Right forelimb (tissue), 1 donor: Measurements from ENCODE around the gene SECTM1.
A peak's percentile ranks its signal among the peaks of the same experiment; 100 is the strongest.
"Not testable (repeated sequence)": the region's sequence is repeated elsewhere in the genome, so short reads cannot be mapped to it uniquely, and the experiment has no call there.

Experiments used
- DNase-seq: peaks from one replicate; pipeline ENCODE4 v3.0.0-alpha.2; 2018

SECTM1 gene

DNA sequence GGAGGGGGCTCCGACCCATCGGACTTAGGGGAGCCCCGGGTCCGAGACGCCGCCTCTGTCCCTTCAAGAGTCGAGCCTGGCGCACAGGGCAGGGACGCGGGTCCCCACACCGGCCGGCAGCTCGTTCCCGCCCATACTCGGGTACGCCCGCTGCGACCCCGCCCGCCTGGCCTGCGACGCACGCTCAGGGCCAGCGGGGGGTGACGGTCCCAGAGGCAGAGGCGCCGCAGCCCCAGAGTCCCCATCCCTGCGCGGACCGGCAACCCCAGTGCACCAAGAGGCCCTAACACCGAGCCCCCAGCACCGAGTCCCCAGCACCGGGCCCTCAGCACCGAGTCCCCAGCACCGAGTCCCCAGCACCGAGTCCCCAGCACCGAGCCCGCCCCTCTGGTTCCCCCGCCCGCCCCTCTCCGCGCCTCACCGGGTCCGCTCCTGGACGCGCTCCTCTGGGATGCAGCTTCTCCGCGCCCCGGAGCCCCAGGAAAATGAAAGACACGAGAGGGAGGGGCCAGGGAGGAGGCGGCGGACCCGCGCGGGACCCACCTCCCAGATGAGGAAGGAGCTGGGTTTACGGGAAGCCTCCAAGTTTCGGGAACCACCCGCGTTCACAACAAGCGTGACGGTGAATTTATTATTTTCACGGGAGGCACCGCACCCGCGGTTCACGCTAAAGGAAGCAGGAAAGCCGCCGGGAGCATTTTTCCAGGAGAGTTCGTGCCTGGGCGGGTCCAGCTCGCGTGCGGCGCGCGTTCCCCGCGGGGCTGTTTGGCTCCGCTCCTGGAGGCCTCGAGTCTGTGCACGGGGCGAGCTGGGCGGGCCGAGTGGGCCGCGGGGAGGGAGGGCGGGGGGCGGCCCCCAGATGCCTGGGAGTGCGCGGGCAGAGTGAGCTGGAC is at the start of gene SECTM1:
TSS of gene SECTM1 (minus strand) at position 488 of the 893 bp plus-strand sequence. CDS start 6,526 bp downstream, outside the sequence.
- peak; percentile 83 for DNase-seq

DNA sequence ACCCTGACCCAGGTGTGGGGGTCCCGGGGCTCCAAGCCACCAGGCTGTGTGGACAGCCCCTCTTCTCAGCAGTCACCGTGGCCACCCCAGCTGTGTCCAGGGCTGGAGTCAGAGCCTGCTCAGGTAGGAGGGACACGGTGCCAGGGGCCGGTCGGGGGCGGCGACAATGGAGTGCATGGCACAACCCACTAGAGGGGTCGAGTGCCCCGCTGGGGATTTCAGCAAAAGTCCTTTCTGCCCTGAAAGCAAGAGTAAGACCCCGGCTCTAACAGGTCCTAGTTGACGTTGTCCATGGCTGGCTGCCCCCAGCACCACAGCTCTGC is 49.3 kb upstream of the SECTM1 start:
- DNase-seq, result no peak

DNA sequence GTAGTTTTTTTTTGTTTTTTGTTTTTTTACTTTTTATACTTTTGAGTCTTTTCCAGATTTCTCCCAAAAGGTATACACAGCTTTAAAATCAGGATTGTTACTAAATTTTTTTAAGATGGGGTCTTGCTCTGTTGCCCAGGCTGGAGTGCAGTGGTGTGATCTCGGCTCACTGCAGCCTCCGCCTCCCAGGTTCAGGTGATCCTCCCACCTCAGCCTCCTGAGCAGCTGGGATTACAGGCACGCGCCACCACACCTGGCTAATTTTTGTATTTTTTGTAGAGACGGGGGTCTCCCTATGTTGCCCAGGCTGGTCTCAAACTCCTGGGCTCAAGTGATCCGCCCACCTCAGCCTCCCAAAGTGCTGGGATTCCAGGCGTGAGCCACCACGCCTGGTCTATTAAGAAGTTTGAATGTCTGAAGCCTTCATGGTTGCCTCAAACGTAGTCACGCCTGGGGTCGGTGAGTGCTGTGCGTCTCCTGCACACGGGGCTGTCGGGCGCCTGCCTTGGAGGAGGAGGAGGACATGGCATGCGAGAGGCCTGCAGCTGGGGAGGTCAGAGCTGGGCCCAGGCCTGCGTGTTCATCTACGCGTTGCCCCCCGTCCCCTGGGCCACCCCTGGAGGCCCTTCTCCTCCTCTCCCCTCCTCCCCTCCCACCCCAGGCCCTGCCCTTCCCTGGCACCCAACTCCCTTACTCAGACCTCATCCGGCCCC is 48.8 kb upstream of the SECTM1 start:
- not testable (repeated sequence) for DNase-seq

DNA sequence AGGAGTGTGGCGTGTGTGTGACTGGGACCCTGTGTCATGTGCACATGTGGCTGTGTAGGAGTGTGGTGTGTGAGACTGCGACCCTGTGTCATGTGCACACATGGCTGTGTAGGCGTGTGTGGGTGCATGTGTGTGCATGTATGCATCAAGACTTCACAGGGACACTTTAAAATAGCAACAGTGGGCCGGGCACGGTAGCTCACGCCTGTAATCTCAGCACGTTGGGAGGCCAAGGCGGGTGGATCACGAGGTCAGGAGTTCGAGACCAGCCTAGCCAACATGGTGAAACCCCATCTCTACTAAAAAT is 48.1 kb upstream of the SECTM1 start:
- DNase-seq, result not testable (repeated sequence)

DNA sequence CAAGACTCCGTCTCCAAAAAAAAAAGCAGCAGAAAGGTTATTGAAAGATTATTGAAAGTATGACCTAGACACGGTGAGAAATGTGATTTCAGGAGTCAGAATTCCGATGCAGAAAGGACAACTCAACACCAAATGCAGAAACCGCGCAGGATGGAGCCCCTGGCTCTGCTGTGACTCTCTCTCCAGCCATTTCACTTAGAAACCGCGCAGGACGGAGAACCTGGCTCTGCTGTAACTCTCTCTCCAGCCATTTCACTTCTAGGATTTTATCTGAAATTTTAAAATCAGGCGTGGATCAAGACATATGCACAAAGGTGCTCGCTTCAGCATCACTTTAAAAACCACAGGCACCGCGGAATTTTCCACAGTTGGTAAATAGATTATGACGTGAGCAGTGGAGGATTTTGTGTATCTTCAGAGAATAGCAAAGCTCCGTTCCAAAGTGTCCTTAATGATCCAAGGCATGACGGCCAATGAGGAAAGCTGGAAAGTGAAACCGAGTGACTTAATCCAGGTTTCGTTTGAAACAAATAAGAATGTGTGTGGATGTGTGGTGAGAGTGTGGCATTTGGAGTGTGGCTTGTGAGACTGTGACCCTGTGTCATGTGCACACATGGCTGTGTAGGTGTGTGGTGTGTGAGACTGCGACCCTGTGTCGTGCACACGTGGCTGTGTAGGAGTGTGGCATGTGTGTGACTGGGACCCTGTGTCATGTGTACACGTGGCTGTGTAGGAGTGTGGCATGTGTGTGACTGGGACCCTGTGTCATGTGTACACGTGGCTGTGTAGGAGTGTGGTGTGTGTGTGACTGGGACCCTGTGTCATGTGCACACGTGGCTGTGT is 47.5 kb upstream of the SECTM1 start:
- no peak for DNase-seq

DNA sequence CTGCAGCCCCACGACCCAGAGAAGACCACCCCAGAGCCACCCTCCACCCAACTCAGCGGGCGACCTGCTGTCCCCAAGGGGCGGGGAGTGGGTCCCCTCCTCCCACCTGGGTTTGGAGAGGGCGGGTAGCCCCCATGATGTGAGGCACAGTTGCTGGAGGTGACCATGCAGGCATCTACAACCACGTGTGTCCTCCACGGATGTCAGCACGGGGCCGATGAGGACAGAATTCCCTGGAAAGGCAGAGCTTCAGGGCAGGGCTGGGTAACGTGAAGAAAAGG is 45.1 kb upstream of the SECTM1 start:
- DNase-seq, result no peak

DNA sequence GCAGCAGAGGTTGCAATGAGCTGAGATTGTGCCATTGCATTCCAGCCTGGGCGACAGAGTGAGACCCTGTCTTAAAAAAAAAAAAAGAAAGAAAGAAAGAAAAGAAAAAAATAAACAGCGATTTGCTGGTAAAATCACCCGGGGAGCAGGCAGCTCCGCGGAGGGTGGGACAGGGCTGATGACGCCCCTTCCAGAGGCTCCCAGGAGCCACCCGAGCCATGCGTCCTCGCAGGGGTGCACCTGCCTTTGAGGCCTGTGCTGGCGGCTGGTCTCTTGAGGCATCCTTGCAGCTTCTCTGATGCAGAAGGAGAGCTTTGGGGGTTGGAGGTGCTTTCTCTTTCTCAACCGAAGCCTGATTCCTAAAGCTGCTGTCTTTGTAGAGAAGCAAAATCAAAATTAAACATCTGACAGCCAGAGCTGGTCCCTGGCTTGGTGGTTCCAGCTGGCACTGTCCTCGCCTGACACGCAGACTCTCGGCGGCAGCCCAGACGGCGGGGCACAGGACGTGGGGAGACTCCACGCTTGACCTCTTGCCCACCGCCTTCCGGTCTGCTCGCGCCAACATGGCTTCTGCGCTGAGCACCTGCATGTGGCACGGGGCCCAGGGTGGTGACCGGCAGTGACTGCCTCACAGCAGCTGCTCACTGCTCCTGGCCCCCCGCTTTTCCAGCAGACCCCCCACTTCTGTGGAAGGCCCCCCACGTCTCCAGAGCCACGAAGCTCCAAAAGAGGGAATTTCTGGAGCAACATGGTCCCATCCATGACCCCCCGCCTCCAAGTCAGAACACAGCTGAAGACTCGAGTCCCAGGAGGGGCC is 44.6 kb upstream of the SECTM1 start:
- no peak for DNase-seq

DNA sequence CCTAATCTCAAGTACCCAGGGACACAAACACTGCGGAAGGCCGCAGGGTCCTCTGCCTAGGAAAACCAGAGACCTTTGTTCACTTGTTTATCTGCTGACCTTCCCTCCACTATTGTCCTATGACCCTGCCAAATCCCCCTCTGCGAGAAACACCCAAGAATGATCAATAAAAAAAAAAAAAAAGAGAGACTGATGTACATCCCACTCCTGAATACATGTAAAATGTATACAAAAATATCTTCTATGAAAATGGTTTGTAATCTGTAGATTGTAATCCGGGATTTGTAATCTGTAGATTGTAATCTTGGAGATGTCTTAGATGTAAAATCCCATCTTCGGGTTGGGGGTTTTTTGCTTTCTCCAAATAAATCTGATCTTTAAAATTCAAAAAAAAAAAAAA is 43.7 kb upstream of the SECTM1 start:
- DNase-seq, result not testable (repeated sequence)

DNA sequence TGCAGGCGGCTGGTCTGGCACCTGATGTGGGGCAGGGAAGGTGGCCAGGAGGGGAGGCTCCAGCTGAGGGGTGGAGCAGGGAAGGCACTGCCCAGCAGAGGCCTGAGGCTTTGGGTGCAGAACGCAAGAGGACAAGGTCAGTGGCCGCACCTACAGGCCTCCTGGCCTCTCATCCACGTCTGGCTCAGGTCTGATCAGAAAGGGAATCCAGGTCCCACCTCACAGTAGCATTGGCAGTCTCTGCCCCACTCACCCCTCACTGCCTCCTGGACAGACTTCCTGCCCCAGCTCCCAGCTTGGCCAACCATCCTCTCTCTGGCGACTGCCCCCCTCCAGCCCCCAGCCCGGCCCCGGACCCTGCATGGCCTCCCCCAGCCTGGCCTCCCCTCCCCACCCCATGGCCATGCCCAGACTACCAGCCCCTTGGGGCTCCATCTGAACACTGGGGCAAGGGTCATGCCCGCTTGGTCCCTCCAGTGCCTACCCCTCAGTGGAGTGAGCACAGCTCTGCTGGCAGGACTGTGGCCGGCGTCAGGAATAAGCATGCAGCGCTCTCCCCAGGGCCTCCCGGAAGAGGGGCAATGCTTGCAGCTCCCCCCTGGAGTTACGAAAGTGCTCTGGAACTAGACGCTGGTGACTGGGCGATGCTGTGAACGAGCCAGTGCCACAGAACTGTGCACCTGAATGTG is 42.6 kb upstream of the SECTM1 start:
- DNase-seq, result no peak

DNA sequence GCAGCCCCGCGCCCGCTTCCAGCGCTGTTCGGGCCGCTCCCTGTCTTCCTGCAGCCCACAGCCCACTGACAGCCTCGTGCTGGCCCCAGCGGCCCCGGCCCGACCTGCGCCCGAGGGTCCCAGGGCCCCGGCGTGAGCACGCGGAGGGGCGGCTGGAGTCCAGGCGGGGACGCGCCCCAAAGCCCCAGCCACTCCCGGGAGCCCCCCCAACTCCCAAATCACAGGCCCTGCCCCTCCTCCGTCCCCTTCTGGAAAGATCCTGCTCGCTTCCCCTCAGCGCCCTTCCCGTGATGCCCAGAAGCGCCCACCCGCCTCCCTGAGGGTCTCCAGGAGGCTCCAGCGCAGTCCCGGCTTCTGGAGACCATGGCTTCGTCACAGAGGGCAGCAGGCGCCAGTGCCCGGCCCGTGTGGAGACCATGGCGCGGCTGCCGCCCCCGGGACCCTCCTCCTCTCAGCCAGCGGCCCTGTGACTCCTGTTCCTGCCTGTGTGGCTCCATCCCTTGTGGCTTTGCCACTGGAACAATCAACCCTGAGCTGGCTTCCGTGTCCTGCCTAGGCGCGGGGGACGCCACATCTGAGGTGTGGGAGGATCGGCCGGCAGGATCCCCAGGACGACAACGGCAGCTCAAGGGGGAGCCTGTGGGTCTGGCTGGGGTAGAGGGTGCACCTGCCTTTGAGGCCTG is 41.9 kb upstream of the SECTM1 start:
- DNase-seq, result no peak

DNA sequence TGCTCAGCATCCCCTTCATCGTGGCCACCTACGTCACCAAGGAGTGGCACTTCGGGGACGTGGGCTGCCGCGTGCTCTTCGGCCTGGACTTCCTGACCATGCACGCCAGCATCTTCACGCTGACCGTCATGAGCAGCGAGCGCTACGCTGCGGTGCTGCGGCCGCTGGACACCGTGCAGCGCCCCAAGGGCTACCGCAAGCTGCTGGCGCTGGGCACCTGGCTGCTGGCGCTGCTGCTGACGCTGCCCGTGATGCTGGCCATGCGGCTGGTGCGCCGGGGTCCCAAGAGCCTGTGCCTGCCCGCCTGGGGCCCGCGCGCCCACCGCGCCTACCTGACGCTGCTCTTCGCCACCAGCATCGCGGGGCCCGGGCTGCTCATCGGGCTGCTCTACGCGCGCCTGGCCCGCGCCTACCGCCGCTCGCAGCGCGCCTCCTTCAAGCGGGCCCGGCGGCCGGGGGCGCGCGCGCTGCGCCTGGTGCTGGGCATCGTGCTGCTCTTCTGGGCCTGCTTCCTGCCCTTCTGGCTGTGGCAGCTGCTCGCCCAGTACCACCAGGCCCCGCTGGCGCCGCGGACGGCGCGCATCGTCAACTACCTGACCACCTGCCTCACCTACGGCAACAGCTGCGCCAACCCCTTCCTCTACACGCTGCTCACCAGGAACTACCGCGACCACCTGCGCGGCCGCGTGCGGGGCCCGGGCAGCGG is 41.2 kb upstream of the SECTM1 start:
- no peak for DNase-seq

DNA sequence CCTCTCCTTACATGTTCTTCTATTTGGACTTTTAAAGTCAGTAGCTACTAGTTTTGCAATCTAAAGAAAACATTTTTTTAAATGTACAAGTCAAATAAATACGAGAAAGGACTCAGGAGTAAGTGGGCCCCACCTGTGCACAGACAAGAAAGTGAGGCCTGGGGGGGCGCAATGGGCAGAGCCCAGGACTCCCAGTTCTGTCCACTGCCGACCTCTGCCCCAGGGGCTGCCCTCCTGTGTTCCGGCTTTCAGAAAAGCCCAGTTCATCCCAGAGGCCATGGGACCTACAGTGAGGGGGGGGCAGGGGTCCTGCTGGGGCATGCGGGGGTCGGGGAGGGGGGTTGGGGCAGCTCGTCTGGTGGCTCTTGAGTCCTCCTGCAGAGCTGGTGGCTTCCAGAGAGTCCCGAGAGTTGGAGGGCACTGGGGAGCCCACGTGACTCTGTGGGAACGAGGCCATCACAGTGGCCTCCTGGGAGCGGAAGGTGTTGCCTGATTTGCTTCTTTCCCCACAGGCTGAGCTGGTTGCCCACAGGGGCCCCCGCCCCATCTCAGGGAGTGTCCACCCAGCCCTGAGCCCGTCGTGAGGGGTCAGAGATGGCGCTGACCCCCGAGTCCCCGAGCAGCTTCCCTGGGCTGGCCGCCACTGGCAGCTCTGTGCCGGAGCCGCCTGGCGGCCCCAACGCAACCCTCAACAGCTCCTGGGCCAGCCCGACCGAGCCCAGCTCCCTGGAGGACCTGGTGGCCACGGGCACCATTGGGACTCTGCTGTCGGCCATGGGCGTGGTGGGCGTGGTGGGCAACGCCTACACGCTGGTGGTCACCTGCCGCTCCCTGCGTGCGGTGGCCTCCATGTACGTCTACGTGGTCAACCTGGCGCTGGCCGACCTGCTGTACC is 40.4 kb upstream of the SECTM1 start:
- no peak for DNase-seq

DNA sequence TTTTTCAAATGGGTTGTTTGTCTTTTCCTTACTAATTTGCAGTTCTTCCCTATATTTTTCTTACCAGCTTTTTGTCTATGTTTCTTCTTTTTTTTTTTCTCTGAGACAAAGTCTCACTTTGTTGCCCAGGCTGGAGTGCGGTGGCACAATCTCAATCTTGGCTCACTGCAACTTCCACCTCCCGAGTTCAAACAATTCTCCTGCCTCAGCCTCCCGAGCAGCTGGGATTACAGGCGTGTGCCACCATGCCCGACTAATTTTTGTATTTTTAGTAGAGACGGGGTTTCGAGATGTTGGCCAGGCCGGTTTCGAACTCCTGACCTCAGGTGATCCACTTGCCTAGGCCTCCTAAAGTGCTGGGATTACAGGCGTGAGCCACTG is 39.5 kb upstream of the SECTM1 start:
- DNase-seq, result not testable (repeated sequence)

DNA sequence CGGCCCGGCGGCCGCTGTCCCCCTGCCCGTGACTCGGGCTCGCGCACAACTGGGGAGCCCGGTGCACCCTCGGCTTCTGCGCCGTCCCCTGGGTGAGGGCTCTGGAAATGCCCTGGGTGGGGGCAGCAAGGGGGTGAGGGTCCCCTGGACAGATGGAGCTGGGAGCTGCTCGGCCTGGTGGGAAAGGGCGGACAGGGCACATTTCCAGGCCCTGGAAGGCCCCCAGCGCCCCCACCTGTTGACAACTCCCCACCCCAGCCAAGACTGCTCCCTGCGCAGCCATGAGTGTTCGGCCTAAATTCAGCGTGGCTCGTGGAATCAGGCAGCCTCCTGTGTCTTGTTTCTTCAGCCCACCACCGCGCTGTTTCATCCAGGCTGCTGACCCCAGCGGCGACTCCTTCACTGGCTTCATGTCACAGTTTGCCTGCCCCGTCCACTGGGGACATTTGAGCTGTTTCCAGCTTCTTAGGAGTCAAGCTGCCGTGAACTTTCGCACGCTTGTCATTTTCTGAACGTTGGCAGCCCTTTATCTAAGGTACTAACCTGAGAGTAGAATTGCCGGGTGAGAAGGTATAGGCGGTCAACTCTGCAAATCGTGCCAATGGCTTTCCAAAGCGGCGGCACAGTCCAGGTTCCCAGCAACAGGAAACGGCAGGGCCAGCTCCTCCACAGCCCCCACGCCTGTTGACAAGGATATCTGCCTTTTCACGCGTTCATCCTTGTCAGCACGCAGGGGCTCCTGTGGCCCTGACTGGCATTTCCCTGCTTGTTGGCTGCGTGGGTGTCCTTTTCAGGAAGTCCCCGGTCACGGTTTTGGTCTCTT is 38.9 kb upstream of the SECTM1 start:
- DNase-seq, result no peak

DNA sequence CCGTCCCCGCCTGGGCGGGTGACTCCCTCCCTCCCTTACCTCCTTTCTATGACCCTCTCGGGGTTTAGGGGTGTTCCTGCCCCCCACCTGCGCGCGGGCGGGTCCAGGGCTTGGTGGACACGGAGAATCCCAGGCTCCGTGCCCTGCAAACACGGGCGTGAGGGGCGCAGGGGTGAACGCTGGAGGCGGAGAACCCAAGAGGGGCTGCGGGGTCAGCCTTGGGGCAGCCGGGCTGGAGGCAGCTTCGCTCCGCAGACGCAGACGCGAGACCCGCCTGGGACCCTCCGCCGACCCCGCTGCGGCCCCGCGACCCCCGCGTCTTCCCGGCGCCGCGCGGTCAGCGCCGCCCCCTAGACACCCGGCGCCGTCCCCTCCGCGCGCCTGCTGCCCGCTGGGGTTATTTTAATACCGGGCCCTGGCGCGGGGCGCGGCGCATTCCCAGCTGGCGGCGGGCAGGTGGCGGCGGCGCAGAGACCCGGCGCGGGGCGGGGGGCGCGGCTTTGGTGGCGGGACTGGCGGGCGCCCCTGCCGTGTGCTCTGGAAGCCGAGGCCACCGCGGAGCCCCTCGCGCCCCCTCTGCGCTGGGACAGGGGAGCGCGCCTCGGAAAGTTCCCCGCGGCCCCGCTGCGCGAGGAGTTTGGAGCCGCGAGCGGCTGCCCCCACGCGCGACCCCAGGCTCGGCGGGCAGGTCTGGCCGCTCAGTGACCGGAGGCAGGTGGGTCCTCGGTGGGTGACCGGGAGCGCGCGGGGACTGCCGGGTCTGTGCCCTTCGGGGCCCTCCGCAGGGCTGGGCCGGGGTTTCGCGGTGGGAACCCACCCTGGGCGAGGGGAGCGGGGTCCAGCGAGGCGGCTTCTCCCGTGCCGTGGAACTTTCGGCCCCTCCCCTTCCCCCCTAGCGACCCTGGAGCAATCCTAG is 38.0 kb upstream of the SECTM1 start, which contains the start of gene UTS2R:
TSS of gene UTS2R (plus strand) at position 433 of the 916 bp plus-strand sequence. CDS start 2,560 bp downstream, outside the sequence.
- no peak for DNase-seq

DNA sequence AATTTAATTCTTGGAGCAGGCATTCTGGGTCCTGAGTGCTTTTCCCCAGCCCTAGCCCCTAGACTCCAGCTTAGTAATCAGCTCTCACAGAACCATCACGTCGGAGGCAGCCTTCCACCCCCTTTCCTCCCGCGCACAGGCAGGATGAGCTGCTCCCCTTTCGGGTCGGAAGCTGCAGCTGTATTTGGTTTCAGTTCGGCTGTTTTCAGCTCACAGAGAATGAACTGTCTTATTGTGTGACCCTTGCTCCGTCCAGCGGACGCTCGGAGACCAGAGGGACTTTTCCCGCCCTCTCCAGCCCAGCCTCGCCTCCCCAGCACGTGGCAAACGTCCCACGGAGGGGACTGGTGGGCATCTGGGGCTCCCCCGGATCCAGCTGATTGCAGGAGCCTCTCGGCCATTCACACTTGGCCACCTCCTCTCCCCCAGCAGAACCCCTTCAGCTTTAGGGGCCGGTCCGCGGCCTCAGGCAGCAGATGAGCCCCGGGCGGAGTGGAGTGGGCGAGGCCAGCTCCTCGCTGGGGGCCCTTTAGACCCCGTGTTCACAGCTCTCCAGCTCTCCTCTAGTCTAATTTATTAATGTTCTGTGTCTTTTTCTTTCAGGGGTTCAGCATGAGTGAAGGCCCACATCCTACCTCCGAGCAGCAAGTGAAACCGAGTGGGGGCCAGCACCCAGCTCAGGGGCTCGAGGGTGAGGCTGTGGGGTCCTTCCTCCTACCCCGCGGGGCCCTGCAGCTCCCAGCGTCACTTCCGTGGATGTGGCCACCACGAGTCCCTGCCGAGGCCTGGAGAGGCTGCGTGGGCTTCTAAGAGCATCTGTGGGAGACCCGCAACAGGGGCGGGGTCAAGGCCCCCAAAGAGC is 37.1 kb upstream of the SECTM1 start:
- no peak for DNase-seq

DNA sequence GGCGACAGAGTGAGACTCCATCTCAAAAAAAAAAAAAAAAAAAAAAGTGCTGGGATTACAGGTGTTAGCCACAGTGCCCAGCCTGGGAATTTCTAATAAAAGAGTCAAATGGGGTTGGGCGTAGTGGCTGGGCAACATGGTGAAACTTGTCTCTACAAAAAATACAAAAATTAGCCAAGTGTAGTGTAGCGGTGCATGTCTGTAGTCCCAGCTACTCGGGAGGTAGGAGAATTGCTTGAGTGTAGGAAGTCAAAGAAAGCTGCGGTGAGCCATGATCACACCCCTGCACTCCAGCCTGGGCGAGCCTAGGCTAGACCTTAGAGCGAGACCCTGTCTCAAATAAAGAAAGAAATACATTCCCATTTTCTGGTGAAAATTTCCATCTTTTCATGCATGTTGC is 35.6 kb upstream of the SECTM1 start:
- no peak for DNase-seq
